Mesendoderm (in vitro differentiated cells): ENCODE results near the gene ATP9A.

ENCODE experiments used
- DNase-seq: peaks from one replicate; pipeline ENCODE4 v3.0.0; 2013
- H2AK5ac ChIP-seq: 2 replicates; pipeline ENCODE4 v1.6.1; 2013; ENCODE audit warnings: low read length, inconsistent platforms
- H2BK120ac ChIP-seq: 2 replicates; pipeline ENCODE4 v1.6.1; 2013; ENCODE audit warnings: low read depth, mild to moderate bottlenecking, low read length, moderate library complexity, mixed read lengths
- H2BK15ac ChIP-seq: replicated peaks from 2 replicates; pipeline ENCODE4 v1.6.1; 2013; ENCODE audit warnings: low read depth, mild to moderate bottlenecking, moderate library complexity
- H2BK5ac ChIP-seq: 2 replicates; pipeline ENCODE4 v1.6.1; 2013; ENCODE audit warnings: low read length, inconsistent platforms
- H3K18ac ChIP-seq: 2 replicates; pipeline ENCODE4 v1.6.1; 2013; ENCODE audit warnings: mild to moderate bottlenecking, low read length, mixed read lengths
- H3K23ac ChIP-seq: one replicate; pipeline ENCODE4 v1.6.1; 2013; ENCODE audit warnings: low read length
- H3K27ac ChIP-seq: 2 replicates; pipeline ENCODE4 v1.5.1; 2013; ENCODE audit warnings: low read depth, mild to moderate bottlenecking, inconsistent platforms, low read length, moderate library complexity
- H3K27me3 ChIP-seq: 2 replicates; pipeline ENCODE4 v1.6.1; 2013; ENCODE audit warnings: low read length, control low read depth, mild to moderate bottlenecking, inconsistent platforms; ENCODE audit not compliant: insufficient read depth, poor library complexity
- H3K36me3 ChIP-seq: 2 replicates; pipeline ENCODE4 v1.6.1; 2013; ENCODE audit warnings: low read length, inconsistent platforms; ENCODE audit not compliant: control insufficient read depth, insufficient read depth
- H3K4ac ChIP-seq: one replicate; pipeline ENCODE4 v1.6.1; 2013; ENCODE audit warnings: low read depth, mild to moderate bottlenecking, low read length, moderate library complexity
- H3K4me1 ChIP-seq: 2 replicates; pipeline ENCODE4 v1.6.1; 2013; ENCODE audit warnings: low read depth, low read length, inconsistent platforms; ENCODE audit not compliant: control insufficient read depth
- H3K4me2 ChIP-seq: 2 replicates; pipeline ENCODE4 v1.6.1; 2013; ENCODE audit warnings: low read length
- H3K4me3 ChIP-seq: 2 replicates; pipeline ENCODE4 v1.5.1; 2013; ENCODE audit warnings: mild to moderate bottlenecking, low read length
- H3K56ac ChIP-seq: one replicate; pipeline ENCODE4 v1.6.1; 2013; ENCODE audit warnings: low read length
- H3K79me1 ChIP-seq: 2 replicates; pipeline ENCODE4 v1.6.1; 2013; ENCODE audit warnings: low read length, inconsistent platforms
- H3K79me2 ChIP-seq: 2 replicates; pipeline ENCODE4 v1.6.1; 2013; ENCODE audit warnings: mild to moderate bottlenecking, low read length; ENCODE audit not compliant: control insufficient read depth, insufficient read depth
- H3K9ac ChIP-seq: 2 replicates; pipeline ENCODE4 v1.6.1; 2013; ENCODE audit warnings: low read length, inconsistent platforms
- H4K5ac ChIP-seq: one replicate; pipeline ENCODE4 v1.6.1; 2013; ENCODE audit warnings: low read length
- H4K8ac ChIP-seq: one replicate; pipeline ENCODE4 v1.6.1; 2013; ENCODE audit warnings: low read depth, mild to moderate bottlenecking, control low read depth, low read length, moderate library complexity
- WGBS: extraction: QIAGEN DNeasy Blood & Tissue Kit; methylation state at CpG from one replicate; pipeline ENCODE4 v1.1.7; 2013; ENCODE audit warnings: low lambda C conversion rate, missing lambda C conversion rate; ENCODE audit not compliant: insufficient coverage; ENCODE audit errors: extremely low coverage; 5-methylcytosine and 5-hydroxymethylcytosine counted together

Gene ATP9A

DNA sequence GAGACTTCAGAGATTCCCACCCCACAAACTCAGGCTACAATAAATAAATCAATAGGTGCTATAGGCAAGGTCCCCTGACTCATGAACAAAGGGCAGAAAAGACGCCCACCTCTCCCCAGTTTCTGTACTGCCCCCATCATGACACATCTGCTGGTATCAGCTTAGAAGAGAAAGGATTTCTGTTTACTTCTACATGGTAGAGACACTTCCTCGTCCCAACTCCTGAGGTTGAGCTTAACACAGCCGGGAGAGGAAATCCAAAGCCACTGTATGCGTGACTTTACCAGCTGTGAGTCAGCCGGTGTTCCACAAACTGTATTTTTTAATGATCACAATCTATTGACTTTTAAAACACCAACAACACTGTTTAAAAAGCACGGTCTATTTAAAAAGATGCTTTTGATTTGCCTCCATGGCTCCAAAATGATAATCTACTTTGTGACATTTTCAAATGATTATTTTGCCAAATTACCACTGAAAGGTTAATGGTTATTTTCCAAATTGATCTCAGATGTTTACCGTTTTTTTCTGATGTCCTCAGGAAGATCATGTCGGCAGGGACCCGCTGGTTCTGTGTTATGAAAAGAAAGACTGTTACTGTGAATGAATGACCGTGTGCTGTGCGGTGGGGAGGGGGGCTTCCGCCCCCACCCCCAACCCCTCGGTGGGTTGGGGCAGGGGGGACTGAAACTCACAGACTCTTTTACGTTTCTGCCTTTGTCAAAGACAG lies 72.5 kb downstream of the ATP9A start:
- peak overlapping the region; percentile 61 for H3K18ac ChIP-seq
- H3K56ac ChIP-seq, result peak overlapping the region; percentile 42
- no peaks in the 10 kb centered on the region for H3K27me3 ChIP-seq
- no peak overlapping the region for H3K9ac ChIP-seq
- H3K36me3 ChIP-seq, result no peaks in the 10 kb centered on the region
- H3K79me2 ChIP-seq, result no peaks in the 10 kb centered on the region
- no peak overlapping the region for H3K4me2 ChIP-seq
- no peak overlapping the region for H2BK15ac ChIP-seq
- H3K4ac ChIP-seq, result no peak overlapping the region
- no peak overlapping the region for H3K4me3 ChIP-seq
- no peak overlapping the region for H4K5ac ChIP-seq
- H2BK5ac ChIP-seq, result no peak overlapping the region
- no peak overlapping the region for H3K27ac ChIP-seq
- no peak overlapping the region for H3K23ac ChIP-seq
- peaks cover 4% of the 10 kb centered on the region for H3K4me1 ChIP-seq
- H2BK120ac ChIP-seq, result no peak overlapping the region
- no CpG with 5 or more reads among the region's 14 CpGs for WGBS
- no peak overlapping the region for H2AK5ac ChIP-seq
- H4K8ac ChIP-seq, result peak overlapping the region; percentile 78
- no peaks in the 10 kb centered on the region for H3K79me1 ChIP-seq
- DNase-seq, result peak; percentile 31

DNA sequence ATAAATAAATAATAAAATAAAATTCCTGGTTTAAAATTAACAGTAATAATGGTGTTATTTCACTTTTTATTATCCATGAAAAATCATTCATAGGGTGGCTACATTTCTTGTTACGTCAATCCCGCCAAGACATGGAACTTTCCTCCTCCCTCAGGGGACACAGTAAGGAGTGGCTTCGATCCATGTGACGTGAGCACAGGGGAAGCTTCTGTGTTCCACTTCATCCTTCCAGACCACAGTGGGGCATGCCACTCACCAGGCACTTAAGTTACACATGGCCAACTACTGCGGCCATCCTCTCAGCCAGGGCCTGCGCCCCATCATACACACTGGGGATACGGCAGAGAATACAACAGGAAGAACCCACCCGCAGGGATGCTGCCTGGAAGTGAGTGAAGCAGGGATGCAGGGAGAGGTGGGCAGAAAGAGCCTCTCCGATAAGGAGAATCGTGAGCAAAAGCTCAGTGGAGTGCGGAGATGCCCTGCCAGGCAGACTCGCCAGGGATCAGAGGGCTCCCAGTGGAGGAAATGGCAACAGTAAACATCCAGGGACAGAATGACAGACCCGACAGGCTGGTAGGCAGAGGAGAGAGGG lies 75.3 kb downstream of the ATP9A start:
- Histone ChIP-seq H3K9ac (no peak overlapping the region), H3K4me2 (no peak overlapping the region), H4K8ac (no peak overlapping the region), H3K27me3 (no peaks in the 10 kb centered on the region), H3K36me3 (no peaks in the 10 kb centered on the region), H3K56ac (no peak overlapping the region), H2BK5ac (no peak overlapping the region), H3K23ac (no peak overlapping the region), H3K27ac (no peak overlapping the region), H3K4me1 (peaks cover 4% of the 10 kb centered on the region), H3K4ac (no peak overlapping the region), H3K4me3 (no peak overlapping the region), H3K79me2 (no peaks in the 10 kb centered on the region), H4K5ac (no peak overlapping the region), H3K79me1 (no peaks in the 10 kb centered on the region), H3K18ac (no peak overlapping the region), H2AK5ac (no peak overlapping the region), H2BK120ac (no peak overlapping the region), H2BK15ac (no peak overlapping the region)
- no CpG with 5 or more reads among the region's 13 CpGs for WGBS
- DNase-seq, result no peak

DNA sequence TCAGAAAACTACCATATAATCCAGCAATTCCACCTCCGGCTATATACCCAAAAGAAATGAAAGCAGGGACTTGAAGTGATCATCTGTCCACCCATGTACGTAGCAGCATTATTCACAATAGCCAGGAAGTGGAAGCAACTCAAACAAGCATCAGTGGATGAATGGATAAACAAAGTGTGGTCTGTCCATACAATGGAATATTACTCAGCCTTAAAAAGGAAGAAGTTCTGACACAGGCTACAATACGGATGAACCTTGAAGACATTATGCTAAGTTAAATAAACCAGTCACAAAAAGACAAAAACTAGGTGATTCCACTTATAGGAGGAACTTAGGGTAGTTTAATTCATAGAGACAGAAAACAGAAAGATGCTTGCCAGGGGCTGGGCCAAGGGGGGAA lies 76.5 kb downstream of the ATP9A start:
- Histone ChIP-seq H2BK120ac (no peak overlapping the region), H4K8ac (no peak overlapping the region), H3K23ac (no peak overlapping the region), H3K18ac (no peak overlapping the region), H3K4me2 (no peak overlapping the region), H3K4ac (no peak overlapping the region), H4K5ac (no peak overlapping the region), H3K9ac (no peak overlapping the region), H3K79me1 (no peaks in the 10 kb centered on the region), H3K56ac (no peak overlapping the region), H3K36me3 (no peaks in the 10 kb centered on the region), H3K4me3 (no peak overlapping the region), H3K27ac (no peak overlapping the region), H2AK5ac (no peak overlapping the region), H3K27me3 (no peaks in the 10 kb centered on the region), H2BK15ac (no peak overlapping the region), H3K4me1 (peaks cover 4% of the 10 kb centered on the region), H3K79me2 (no peaks in the 10 kb centered on the region), H2BK5ac (no peak overlapping the region)
- DNase-seq, result no peak
- WGBS, result no CpG with 5 or more reads among the region's 3 CpGs

DNA sequence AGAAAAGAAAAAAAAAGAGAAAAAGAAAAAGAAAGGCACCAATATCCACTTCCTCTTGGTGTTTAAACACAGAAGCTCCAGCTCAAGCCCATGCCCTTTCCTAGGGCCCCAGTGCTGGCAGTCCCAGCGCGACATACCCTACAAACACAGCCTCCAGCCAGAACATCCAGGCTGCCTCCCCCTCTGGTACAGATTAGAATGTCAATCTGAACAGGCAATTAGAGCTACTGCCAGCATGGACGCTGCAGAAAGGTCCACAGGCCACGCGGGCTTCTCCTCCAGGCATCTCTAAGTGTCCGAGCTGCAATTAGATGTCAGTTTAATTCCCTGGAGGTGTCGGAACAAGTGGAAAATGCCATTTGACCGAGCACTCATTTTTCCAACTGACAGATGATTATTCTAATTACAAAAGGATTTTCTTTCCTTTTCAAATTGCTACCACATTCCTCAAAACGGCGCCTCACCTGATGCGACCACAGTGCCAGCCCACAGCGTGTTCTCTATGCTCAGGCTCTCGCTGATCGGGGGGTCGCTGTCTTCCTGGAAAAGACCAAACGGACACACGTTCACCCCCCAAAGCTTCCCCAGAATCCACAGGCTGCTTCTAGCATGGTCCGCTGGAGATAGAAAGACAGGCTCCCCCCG lies 79.5 kb downstream of the ATP9A start:
- H3K79me1 ChIP-seq, result no peaks in the 10 kb centered on the region
- no peak overlapping the region for H4K5ac ChIP-seq
- H2BK15ac ChIP-seq, result no peak overlapping the region
- WGBS, result no CpG with 5 or more reads among the region's 19 CpGs
- no peaks in the 10 kb centered on the region for H3K36me3 ChIP-seq
- no peaks in the 10 kb centered on the region for H3K4me1 ChIP-seq
- no peaks in the 10 kb centered on the region for H3K27me3 ChIP-seq
- H3K9ac ChIP-seq, result no peak overlapping the region
- H4K8ac ChIP-seq, result no peak overlapping the region
- no peak overlapping the region for H3K18ac ChIP-seq
- DNase-seq, result no peak
- no peak overlapping the region for H3K4me2 ChIP-seq
- no peak overlapping the region for H3K4me3 ChIP-seq
- H2AK5ac ChIP-seq, result no peak overlapping the region
- no peak overlapping the region for H3K27ac ChIP-seq
- no peaks in the 10 kb centered on the region for H3K79me2 ChIP-seq
- no peak overlapping the region for H3K23ac ChIP-seq
- H2BK5ac ChIP-seq, result no peak overlapping the region
- no peak overlapping the region for H3K4ac ChIP-seq
- H2BK120ac ChIP-seq, result no peak overlapping the region
- no peak overlapping the region for H3K56ac ChIP-seq

DNA sequence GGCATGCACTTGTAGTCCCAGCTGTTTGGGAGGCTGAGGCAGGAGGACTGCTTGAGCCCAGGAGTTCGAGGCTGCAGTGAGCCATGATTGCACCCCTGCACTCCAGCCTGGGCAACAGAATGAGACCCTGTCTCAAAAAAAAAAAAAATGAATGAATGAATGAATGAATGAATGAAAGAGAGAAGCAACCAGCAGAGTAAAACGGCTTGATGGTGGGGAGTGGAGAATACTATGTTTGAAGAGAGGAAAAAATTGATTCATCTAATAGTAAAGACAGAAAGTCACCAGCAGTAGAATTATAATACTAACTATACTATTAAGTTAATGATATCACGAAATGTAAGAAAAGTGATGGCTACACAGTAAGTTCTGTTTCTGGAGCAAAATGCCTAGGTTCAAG lies 80.6 kb downstream of the ATP9A start:
- Histone ChIP-seq H4K8ac (no peak overlapping the region), H4K5ac (no peak overlapping the region), H3K36me3 (no peaks in the 10 kb centered on the region), H3K23ac (no peak overlapping the region), H2BK5ac (no peak overlapping the region), H3K27me3 (no peaks in the 10 kb centered on the region), H2BK15ac (no peak overlapping the region), H3K27ac (no peak overlapping the region), H3K9ac (no peak overlapping the region), H3K79me1 (no peaks in the 10 kb centered on the region), H2BK120ac (no peak overlapping the region), H3K56ac (no peak overlapping the region), H3K4ac (no peak overlapping the region), H3K4me3 (no peak overlapping the region), H3K4me2 (no peak overlapping the region), H3K4me1 (no peaks in the 10 kb centered on the region), H3K79me2 (no peaks in the 10 kb centered on the region), H2AK5ac (no peak overlapping the region), H3K18ac (no peak overlapping the region)
- WGBS, result no CpG with 5 or more reads among the region's 3 CpGs
- no peak for DNase-seq
